ENCODE measurements around the gene BCAS1. TPM values are rescaled to one million over a fixed set of nuclear protein-coding genes. Genes with fewer than 3 reads are reported as not detected.

Gene BCAS1
- total RNA-seq, 2 donors from 2014 or later = 2.1 TPM; not detected in 1

GRCh38 chr20:54059691-54060364 is 10.6 kb downstream of the BCAS1 start:
- no peaks in the 10 kb centered on the region for H3K27me3 ChIP-seq
- DNase-seq (no peak), ATAC-seq (no peak)
- intact Hi-C loops (cut with DNase I) = loop anchor here (10.0 kb wide), 1 partner anchor 485 kb away; no protein-coding TSS in a partner anchor
- no peaks in the 10 kb centered on the region for H3K36me3 ChIP-seq (replicated peaks in 1 of 2; ENCODE audit: insufficient read depth in 1 of 2, low read depth in 2 of 2)
- H3K9me3 ChIP-seq = no peaks in the 10 kb centered on the region
- H3K4me1 ChIP-seq = no peaks in the 10 kb centered on the region
- TF ChIP-seq POLR2A (IDR thresholded peaks at IDR 0.05) = no peak
- no peak for TF ChIP-seq CTCF (IDR thresholded peaks at IDR 0.05)
- WGBS, 2 donors = 72 to 78% methylated on average over 6 of the region's 6 CpGs
- H3K27ac ChIP-seq = no peak overlapping the region
- H3K4me3 ChIP-seq = no peak overlapping the region

DNA sequence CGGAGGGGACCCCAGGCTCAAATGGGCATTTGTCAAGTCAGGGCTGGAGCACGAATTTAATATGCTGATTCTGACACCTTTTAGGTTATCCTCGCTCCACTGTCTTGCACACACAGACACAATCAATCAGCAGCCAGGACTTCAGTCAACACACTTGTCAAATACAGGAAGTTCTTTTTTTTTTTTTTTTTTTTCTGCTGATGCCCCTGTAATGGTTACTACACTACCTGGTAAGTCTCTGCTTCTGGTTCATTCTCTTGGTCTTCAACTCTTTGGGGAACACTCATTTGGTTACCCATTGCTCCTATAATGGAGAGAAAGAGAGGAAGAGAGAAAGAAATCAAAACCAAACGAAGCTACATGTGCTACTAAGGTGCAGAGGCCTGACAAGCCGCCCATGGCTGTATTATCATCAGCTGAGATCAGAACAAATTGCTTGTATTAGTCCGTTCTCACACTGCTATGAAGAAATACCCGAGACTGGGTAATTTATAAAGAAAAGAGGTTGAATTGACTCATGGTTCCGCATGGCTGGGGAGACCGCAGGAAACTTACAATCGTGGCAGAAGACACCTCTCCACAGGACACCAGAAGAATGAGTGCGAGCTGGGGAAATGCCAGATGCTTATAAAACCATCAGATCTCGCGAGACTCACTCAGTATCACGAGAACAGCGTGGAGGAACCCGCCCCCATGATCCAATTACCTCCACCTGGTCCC is 11.8 kb downstream of the BCAS1 start:
- intact Hi-C loops (cut with DNase I) = no loop called here
- DNase-seq (no peak), ATAC-seq (no peak)
- peaks cover 3% of the 10 kb centered on the region for H3K4me1 ChIP-seq
- TF ChIP-seq POLR2A (IDR thresholded peaks at IDR 0.05) (no peak), CTCF (IDR thresholded peaks at IDR 0.05) (no peak)
- WGBS, 2 donors = 73 to 75% methylated on average over 16 of the region's 16 CpGs
- H3K9me3 ChIP-seq = no peaks in the 10 kb centered on the region
- no peak overlapping the region for H3K27ac ChIP-seq
- no peaks in the 10 kb centered on the region for H3K27me3 ChIP-seq
- H3K4me3 ChIP-seq = no peak overlapping the region
- H3K36me3 ChIP-seq (replicated peaks in 1 of 2; ENCODE audit: insufficient read depth in 1 of 2, low read depth in 2 of 2) = no peaks in the 10 kb centered on the region

DNA sequence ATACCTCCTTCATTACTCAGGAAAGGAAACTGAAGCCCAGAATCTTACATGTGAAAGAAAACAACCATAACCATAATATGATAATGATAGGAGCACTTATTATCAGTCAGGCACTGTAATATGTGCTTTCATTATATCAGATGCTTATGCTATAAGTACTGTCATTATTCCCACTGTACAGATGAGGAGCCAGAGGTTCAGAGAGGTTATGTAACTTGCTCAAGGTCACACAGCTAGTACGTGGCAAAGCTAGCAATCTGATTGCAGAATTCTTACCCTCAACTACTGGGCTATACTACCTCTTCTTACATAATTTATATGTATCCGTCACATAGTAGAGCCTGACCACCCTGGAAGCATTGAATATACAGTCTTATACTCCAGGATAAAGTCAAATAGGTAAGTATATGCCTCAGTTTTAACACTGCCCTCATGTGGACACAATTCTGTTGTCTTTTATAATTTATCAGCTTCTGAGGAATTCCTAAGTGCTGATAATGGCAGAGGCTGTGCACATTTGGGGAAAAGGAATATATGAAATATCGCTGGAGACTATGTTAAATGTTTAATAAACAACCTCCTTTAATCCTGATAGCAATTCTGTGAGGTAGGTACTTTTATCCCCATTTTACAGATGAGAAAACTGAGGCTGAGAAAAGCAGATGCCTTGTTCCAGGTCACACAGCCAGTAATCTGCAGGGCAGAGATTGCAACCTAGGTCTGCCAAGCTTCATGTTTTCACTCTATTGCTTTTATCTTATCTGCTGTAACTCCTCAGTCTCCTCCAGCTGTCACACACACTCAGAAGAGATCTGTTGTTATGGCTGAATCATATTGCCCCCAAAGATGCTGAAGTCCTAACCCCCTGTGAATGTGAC is 13.4 kb downstream of the BCAS1 start:
- peaks cover 3% of the 10 kb centered on the region for H3K4me1 ChIP-seq
- H3K27me3 ChIP-seq = no peaks in the 10 kb centered on the region
- no peak for TF ChIP-seq POLR2A (IDR thresholded peaks at IDR 0.05)
- no peak for TF ChIP-seq CTCF (IDR thresholded peaks at IDR 0.05)
- H3K4me3 ChIP-seq = no peak overlapping the region
- 69 to 70% methylated on average over 3 of the region's 3 CpGs for WGBS, 2 donors
- intact Hi-C loops (cut with DNase I) = no loop called here
- H3K9me3 ChIP-seq = no peaks in the 10 kb centered on the region
- no peak overlapping the region for H3K27ac ChIP-seq
- H3K36me3 ChIP-seq (replicated peaks in 1 of 2; ENCODE audit: insufficient read depth in 1 of 2, low read depth in 2 of 2) = no peaks in the 10 kb centered on the region
- DNase-seq (no peak), ATAC-seq (no peak)

DNA sequence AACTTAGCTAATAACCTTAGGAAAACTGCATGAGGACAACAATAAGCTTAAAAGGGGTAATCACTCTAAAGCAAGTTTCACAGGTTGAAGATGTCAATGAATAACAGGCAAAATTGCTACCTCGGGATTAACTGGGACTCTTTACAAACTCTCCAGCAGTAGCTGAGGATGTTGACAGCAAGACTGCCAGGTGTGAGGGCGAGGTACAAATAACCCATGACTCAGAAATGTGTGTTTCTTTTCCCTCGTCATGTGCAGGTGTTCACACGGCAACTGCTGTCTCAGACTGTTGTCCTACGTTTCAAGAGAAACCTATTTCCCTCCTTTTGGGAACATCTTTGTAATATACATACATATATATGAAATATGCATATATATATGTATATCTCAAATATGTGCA is 15.9 kb downstream of the BCAS1 start:
- Histone ChIP-seq H3K4me3 (no peak overlapping the region), H3K9me3 (no peaks in the 10 kb centered on the region), H3K27ac (peak overlapping the region in 1 of 4 donors; percentile 18), H3K27me3 (no peaks in the 10 kb centered on the region), H3K36me3 (replicated peaks in 1 of 2; ENCODE audit: insufficient read depth in 1 of 2, low read depth in 2 of 2) (no peaks in the 10 kb centered on the region), H3K4me1 (peaks cover 3% of the 10 kb centered on the region)
- WGBS, 2 donors = 19 to 21% methylated on average over 5 of the region's 5 CpGs
- TF ChIP-seq POLR2A (IDR thresholded peaks at IDR 0.05) (no peak), CTCF (IDR thresholded peaks at IDR 0.05) (no peak)
- DNase-seq = peak; percentile 41 to 86 (median 51)
- intact Hi-C loops (cut with DNase I) = no loop called here
- ATAC-seq = peak; percentile 87

Data from body of pancreas (tissue), 4 donors.